OCI-LY1 (cell line): ENCODE results near the gene POU5F1.
"Not testable (repeated sequence)": the region's sequence is repeated elsewhere in the genome, so short reads cannot be mapped to it uniquely, and the experiment has no call there.

Experiments
- EZH2 ChIP-seq: fragments of 200-600 bp; sonication (generic), shearing (Covaris generic); IDR thresholded peaks from 2 replicates; pipeline ENCODE4 v1.8.0; 2017; ENCODE audit warnings: borderline replicate concordance, mixed run types, mild to moderate bottlenecking, antibody characterized with exemption, low read length, moderate library complexity, mixed read lengths
- TF ChIP-seq, protein P1 (sequence below): fragments of 200-600 bp; sonication (generic), shearing (Covaris generic); IDR thresholded peaks from 2 replicates; pipeline ENCODE4 v1.5.1; 2017; ENCODE audit warnings: mild to moderate bottlenecking, antibody characterized with exemption, low read length, moderate library complexity, mixed read lengths

DNA sequence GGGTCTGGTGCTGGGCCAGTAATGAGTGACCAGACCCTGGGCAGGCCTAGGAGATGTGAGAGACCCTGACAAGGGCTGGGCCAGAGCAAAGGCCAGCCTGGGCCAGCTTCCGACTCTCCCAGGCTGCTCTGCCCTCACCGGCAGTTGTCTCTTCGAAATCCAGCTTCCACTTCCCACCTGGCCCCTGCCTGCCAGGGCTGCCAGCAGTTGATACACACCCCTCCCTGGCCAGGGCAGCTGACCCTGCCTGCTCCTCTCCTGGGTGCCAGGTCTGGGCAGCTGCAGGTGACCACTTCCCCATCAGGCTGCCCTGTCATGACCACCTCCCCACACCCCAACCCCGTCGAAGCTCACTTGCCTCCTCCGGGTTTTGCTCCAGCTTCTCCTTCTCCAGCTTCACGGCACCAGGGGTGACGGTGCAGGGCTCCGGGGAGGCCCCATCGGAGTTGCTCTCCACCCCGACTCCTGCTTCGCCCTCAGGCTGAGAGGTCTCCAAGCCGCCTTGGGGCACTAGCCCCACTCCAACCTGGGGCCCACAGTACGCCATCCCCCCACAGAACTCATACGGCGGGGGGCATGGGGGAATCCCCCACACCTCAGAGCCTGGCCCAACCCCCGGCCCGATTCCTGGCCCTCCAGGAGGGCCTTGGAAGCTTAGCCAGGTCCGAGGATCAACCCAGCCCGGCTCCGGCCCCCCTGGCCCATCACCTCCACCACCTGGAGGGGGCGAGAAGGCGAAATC is 453 bp downstream of the POU5F1 start:
- TF ChIP-seq, protein P1, sequence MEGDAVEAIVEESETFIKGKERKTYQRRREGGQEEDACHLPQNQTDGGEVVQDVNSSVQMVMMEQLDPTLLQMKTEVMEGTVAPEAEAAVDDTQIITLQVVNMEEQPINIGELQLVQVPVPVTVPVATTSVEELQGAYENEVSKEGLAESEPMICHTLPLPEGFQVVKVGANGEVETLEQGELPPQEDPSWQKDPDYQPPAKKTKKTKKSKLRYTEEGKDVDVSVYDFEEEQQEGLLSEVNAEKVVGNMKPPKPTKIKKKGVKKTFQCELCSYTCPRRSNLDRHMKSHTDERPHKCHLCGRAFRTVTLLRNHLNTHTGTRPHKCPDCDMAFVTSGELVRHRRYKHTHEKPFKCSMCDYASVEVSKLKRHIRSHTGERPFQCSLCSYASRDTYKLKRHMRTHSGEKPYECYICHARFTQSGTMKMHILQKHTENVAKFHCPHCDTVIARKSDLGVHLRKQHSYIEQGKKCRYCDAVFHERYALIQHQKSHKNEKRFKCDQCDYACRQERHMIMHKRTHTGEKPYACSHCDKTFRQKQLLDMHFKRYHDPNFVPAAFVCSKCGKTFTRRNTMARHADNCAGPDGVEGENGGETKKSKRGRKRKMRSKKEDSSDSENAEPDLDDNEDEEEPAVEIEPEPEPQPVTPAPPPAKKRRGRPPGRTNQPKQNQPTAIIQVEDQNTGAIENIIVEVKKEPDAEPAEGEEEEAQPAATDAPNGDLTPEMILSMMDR, result not testable (repeated sequence)
- TF ChIP-seq EZH2, result not testable (repeated sequence)
